Left lobe of liver (tissue), 2 donors: ENCODE measurements around the gene RAB40C. TPM values are rescaled to one million over a fixed set of nuclear protein-coding genes. Genes with fewer than 3 reads are reported as not detected.

Experiments used
- ATAC-seq: fragments of 200-7000 bp; cut with Tn5 transposase; one replicate; pipeline ENCODE4 v1.9.1; 2020; ENCODE audit warnings: mild to moderate bottlenecking, moderate library complexity
- DNase-seq: peaks from one replicate; pipeline ENCODE4 v3.0.0-alpha.2; 2020; ENCODE audit warnings: low spot score
- total RNA-seq: library from RNA; stranded (reverse); gene quantifications from one replicate; pipeline ENCODE4 v1.2.1, GENCODE V29; 2021
- donor health status: DM: no; HTN: no; CAD: no; lungs with moderate emphysema.
- donor health status: DM: no; HTN: yes; CAD: no.

Gene RAB40C
- total RNA-seq, 1 donor from 2014 or later, result 15.5 TPM

GRCh38 chr16:628321-629061 lies 38.6 kb downstream of the RAB40C start:
- ATAC-seq (no peak), DNase-seq (no peak)

GRCh38 chr16:629185-629832 lies 39.4 kb downstream of the RAB40C start:
- ATAC-seq (peak; percentile 74), DNase-seq (peak; percentile 88)

GRCh38 chr16:629833-630248 lies 40.0 kb downstream of the RAB40C start:
- ATAC-seq (no peak), DNase-seq (no peak)

- ATAC-seq (no peak), DNase-seq (peak; percentile 46)
These were observed 40.5 kb downstream of the RAB40C start for GRCh38 chr16:630249-630814.

- ATAC-seq (peak; percentile 6), DNase-seq (peak; percentile 70)
These were observed 41.0 kb downstream of the RAB40C start, which contains the start of gene WFIKKN1 for GRCh38 chr16:630815-631405. Gene WFIKKN1 (plus strand): TSS chr16:630985. CDS start chr16:631254, 269 bp downstream.

GRCh38 chr16:631808-632358 lies 42.0 kb downstream of the RAB40C start:
- no peak for DNase-seq
- ATAC-seq, result no peak

GRCh38 chr16:632486-633335 lies 42.8 kb downstream of the RAB40C start:
- ATAC-seq, result no peak
- peak; percentile 47 for DNase-seq

GRCh38 chr16:633336-634050 lies 43.6 kb downstream of the RAB40C start:
- ATAC-seq, result no peak
- peak; percentile 46 for DNase-seq

- ATAC-seq (no peak), DNase-seq (no peak)
These were observed 44.3 kb downstream of the RAB40C start for GRCh38 chr16:634051-634670.

- DNase-seq (no peak), ATAC-seq (no peak)
These were observed 45.1 kb downstream of the RAB40C start for GRCh38 chr16:634996-635395.

GRCh38 chr16:635573-636205 lies 45.8 kb downstream of the RAB40C start:
- ATAC-seq, result no peak
- DNase-seq, result peak; percentile 53

GRCh38 chr16:636206-637080 lies 46.6 kb downstream of the RAB40C start, which contains the start of gene METTL26:
Gene METTL26 (minus strand): TSS chr16:636305. CDS start chr16:636290, 15 bp downstream.
- ATAC-seq, result peak; percentile 82
- DNase-seq, result peak; percentile 96

- ATAC-seq, result peak; percentile 75
- no peak for DNase-seq
These were observed 47.5 kb downstream of the RAB40C start for GRCh38 chr16:637081-638018.

GRCh38 chr16:638034-638543 lies 48.2 kb downstream of the RAB40C start:
- ATAC-seq, result no peak
- DNase-seq, result no peak

GRCh38 chr16:638836-639235 lies 49.0 kb downstream of the RAB40C start:
- DNase-seq (no peak), ATAC-seq (no peak)

GRCh38 chr16:640614-641013 lies 50.7 kb downstream of the RAB40C start:
- no peak for ATAC-seq
- DNase-seq, result no peak
